H9 (cell line): Measurements from ENCODE around the gene SLC7A5. TPM values are rescaled to one million over a fixed set of nuclear protein-coding genes. Genes with fewer than 3 reads are reported as not detected.

Experiments used
- DNase-seq: peaks from one replicate; pipeline ENCODE4 v3.0.0-alpha.2; 2017
- H2AFZ ChIP-seq: one replicate; pipeline ENCODE4 v1.6.1; 2013; ENCODE audit warnings: mild to moderate bottlenecking, low read length, control low read depth, moderate library complexity
- H2AK5ac ChIP-seq: 2 replicates; pipeline ENCODE4 v1.6.1; 2013; ENCODE audit warnings: low read length, control low read depth, mixed read lengths; ENCODE audit not compliant: insufficient read length
- H2BK120ac ChIP-seq: one replicate; pipeline ENCODE4 v1.6.1; 2013; ENCODE audit warnings: low read depth, mild to moderate bottlenecking, low read length, control low read depth, inconsistent platforms; ENCODE audit not compliant: poor library complexity, severe bottlenecking
- H2BK12ac ChIP-seq: 2 replicates; pipeline ENCODE4 v1.6.1; 2013; ENCODE audit warnings: low read length, control low read depth, mixed read lengths, low read depth; ENCODE audit not compliant: insufficient read length
- H2BK15ac ChIP-seq: 2 replicates; pipeline ENCODE4 v1.6.1; 2013; ENCODE audit warnings: low read depth, low read length, control low read depth
- H2BK20ac ChIP-seq: one replicate; pipeline ENCODE4 v1.6.1; 2013; ENCODE audit warnings: low read depth, mild to moderate bottlenecking, low read length, control low read depth, inconsistent platforms; ENCODE audit not compliant: poor library complexity, severe bottlenecking
- H2BK5ac ChIP-seq: 2 replicates; pipeline ENCODE4 v1.6.1; 2013; ENCODE audit warnings: low read length, control low read depth, mixed read lengths; ENCODE audit not compliant: insufficient read length
- H3K14ac ChIP-seq: 2 replicates; pipeline ENCODE4 v1.6.1; 2013; ENCODE audit warnings: low read length, control low read depth; ENCODE audit not compliant: insufficient read depth
- H3K18ac ChIP-seq: 2 replicates; pipeline ENCODE4 v1.6.1; 2013; ENCODE audit warnings: low read depth, mild to moderate bottlenecking, mixed read lengths, low read length, control low read depth; ENCODE audit not compliant: insufficient read length
- H3K23ac ChIP-seq: 2 replicates; pipeline ENCODE4 v1.6.1; 2013; ENCODE audit warnings: low read length, control low read depth, mixed read lengths, low read depth; ENCODE audit not compliant: insufficient read length
- H3K23me2 ChIP-seq: 2 replicates; pipeline ENCODE4 v1.6.1; 2013; ENCODE audit warnings: low read depth, mild to moderate bottlenecking, mixed read lengths, low read length, control low read depth; ENCODE audit not compliant: insufficient read length, poor library complexity, severe bottlenecking
- H3K27ac ChIP-seq: 2 replicates; pipeline ENCODE4 v1.5.1; 2013; ENCODE audit warnings: low read length, control low read depth, mixed read lengths, low read depth; ENCODE audit not compliant: insufficient read length
- H3K27me3 ChIP-seq: 2 replicates; pipeline ENCODE4 v1.6.1; 2013; ENCODE audit warnings: low read length, control low read depth, inconsistent platforms; ENCODE audit not compliant: insufficient read depth
- H3K4ac ChIP-seq: 2 replicates; pipeline ENCODE4 v1.6.1; 2013; ENCODE audit warnings: low read depth, mild to moderate bottlenecking, control low read depth, inconsistent platforms, low read length, moderate library complexity
- H3K4me1 ChIP-seq: 2 replicates; pipeline ENCODE4 v1.6.1; 2013; ENCODE audit warnings: low read length, control low read depth, inconsistent platforms; ENCODE audit not compliant: insufficient read depth
- H3K4me2 ChIP-seq: 2 replicates; pipeline ENCODE4 v1.6.1; 2013; ENCODE audit warnings: low read length, control low read depth, mixed read lengths; ENCODE audit not compliant: insufficient read length, insufficient read depth
- H3K56ac ChIP-seq: 2 replicates; pipeline ENCODE4 v1.6.1; 2013; ENCODE audit warnings: low read depth, mild to moderate bottlenecking, mixed read lengths, low read length, control low read depth; ENCODE audit not compliant: insufficient read length
- H3K79me1 ChIP-seq: 2 replicates; pipeline ENCODE4 v1.6.1; 2013; ENCODE audit warnings: low read depth, mild to moderate bottlenecking, moderate library complexity, low read length, control low read depth, inconsistent platforms; ENCODE audit not compliant: insufficient read depth, poor library complexity, severe bottlenecking
- H3K79me2 ChIP-seq: 2 replicates; pipeline ENCODE4 v1.6.1; 2013; ENCODE audit warnings: low read length, control low read depth, inconsistent platforms; ENCODE audit not compliant: insufficient read depth
- H3K9ac ChIP-seq: 2 replicates; pipeline ENCODE4 v1.6.1; 2013; ENCODE audit warnings: low read length, control low read depth, mixed read lengths; ENCODE audit not compliant: insufficient read length; ENCODE audit errors: extremely low read depth
- H3K9me3 ChIP-seq: one replicate; pipeline ENCODE4 v1.6.1; 2013; ENCODE audit warnings: low read depth, low read length, inconsistent platforms; ENCODE audit not compliant: control insufficient read depth
- H3T11ph ChIP-seq: one replicate; pipeline ENCODE4 v1.6.1; 2013; ENCODE audit warnings: mild to moderate bottlenecking, low read length, control low read depth, inconsistent platforms
- H4K20me1 ChIP-seq: one replicate; pipeline ENCODE4 v1.6.1; 2013; ENCODE audit not compliant: control insufficient read depth, insufficient read length, insufficient read depth
- H4K5ac ChIP-seq: 2 replicates; pipeline ENCODE4 v1.6.1; 2013; ENCODE audit warnings: low read depth, mild to moderate bottlenecking, mixed read lengths, low read length, control low read depth; ENCODE audit not compliant: insufficient read length
- H4K8ac ChIP-seq: replicated peaks from 2 replicates; pipeline ENCODE4 v1.6.1; 2013; ENCODE audit warnings: low read length, control low read depth, mixed read lengths, low read depth; ENCODE audit not compliant: insufficient read length
- H4K91ac ChIP-seq: 2 replicates; pipeline ENCODE4 v1.6.1; 2013; ENCODE audit warnings: low read depth, mild to moderate bottlenecking, moderate library complexity, mixed read lengths, low read length, control low read depth; ENCODE audit not compliant: insufficient read length
- H3K27ac Mint-ChIP-seq, 3 experiments: 2 replicates in 2 of 3; 3 replicates in 1 of 3; pipeline ENCODE4 v1.8.0; 2020 to 2021; ENCODE audit warnings: mixed read lengths in 3 of 3, mild to moderate bottlenecking in 1 of 3, moderate library complexity in 1 of 3
- H3K27me3 Mint-ChIP-seq: 2 replicates; pipeline ENCODE4 v1.8.0; 2021; ENCODE audit warnings: low read depth, mild to moderate bottlenecking, moderate library complexity, mixed read lengths
- H3K36me3 Mint-ChIP-seq, 3 experiments: 2 replicates in 2 of 3; 3 replicates in 1 of 3; pipeline ENCODE4 v1.8.0; 2020 to 2021; ENCODE audit warnings: low read depth in 3 of 3, mixed read lengths in 3 of 3; ENCODE audit not compliant: insufficient read depth in 1 of 3
- H3K4me1 Mint-ChIP-seq, 2 experiments: 2 replicates each; pipeline ENCODE4 v1.8.0; 2020; ENCODE audit warnings: mixed read lengths in 2 of 2
- H3K4me3 Mint-ChIP-seq, 2 experiments: 2 replicates in 1 of 2; 3 replicates in 1 of 2; pipeline ENCODE4 v1.8.0; 2020 to 2021; ENCODE audit warnings: mild to moderate bottlenecking in 2 of 2, mixed read lengths in 2 of 2, moderate library complexity in 1 of 2
- H3K9me3 Mint-ChIP-seq, 2 experiments: 2 replicates in 1 of 2; 3 replicates in 1 of 2; pipeline ENCODE4 v1.8.0; 2020; ENCODE audit warnings: mild to moderate bottlenecking in 2 of 2, mixed read lengths in 2 of 2, moderate library complexity in 1 of 2
- CTCF ChIP-seq: fragments of 200-600 bp; sonication (generic); conservative IDR thresholded peaks from 3 replicates; pipeline ENCODE4 v1.8.0; 2021; ENCODE audit warnings: antibody characterized with exemption, mild to moderate bottlenecking
- WGBS: extraction: QIAGEN DNeasy Blood & Tissue Kit; methylation state at CpG from one replicate; pipeline ENCODE4 v1.1.7; 2013; ENCODE audit warnings: missing lambda C conversion rate, low lambda C conversion rate, mixed read lengths; ENCODE audit not compliant: insufficient read length; ENCODE audit errors: extremely low coverage; 5-methylcytosine and 5-hydroxymethylcytosine counted together
- total RNA-seq: library from RNA; stranded (reverse); gene quantifications from 2 replicates; pipeline ENCODE4 v1.2.1, GENCODE V29; 2021

The SLC7A5 gene
- total RNA-seq, 1 experiment from 2014 or later, result 217 TPM

DNA sequence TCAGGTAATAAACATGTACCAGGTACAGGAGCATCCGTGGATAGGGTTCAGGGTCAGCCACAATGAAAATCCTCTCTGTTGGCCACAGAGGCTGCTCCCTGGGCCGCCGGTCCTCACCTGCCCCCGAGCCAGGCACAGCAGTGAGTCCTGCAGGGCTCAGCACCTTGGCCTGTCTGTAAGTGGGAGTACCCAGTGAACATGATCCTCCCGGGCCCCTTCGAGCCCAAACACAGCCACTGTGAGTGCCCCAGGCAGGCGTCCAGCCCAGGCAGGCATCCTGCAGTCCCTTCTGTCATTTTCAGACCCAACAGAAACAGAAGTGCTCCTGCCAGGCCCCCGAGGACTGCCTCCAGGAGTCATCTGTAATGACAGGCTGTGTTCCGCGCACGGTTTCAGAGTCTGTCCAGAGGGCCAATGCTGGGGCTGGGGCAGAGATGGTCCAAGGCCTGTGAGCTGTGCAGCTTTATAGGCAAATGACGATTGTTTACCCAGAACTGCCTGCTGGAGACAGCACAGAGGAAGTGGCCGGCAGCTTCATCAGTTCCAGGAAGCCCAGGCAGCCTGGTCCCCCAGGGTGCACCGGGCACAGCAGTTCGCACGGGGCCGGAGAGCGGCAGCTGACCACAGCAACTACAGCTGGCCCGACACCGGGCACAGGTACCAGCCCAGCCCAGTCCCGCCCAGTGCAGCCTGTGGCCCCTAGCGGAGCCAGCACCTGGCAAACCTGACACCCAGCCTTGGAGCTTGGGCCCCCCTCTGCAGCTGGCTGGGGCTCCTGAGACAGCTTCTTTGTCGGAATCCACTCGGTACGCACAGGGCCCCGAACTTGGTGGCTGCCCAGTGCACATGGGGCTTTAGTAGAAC lies 13.2 kb downstream of the SLC7A5 start:
- no peak overlapping the region for H3K4me2 ChIP-seq
- H3K4me1 ChIP-seq, result no peaks in the 10 kb centered on the region; the same call in 1 of the 2 replicates
- H2BK15ac ChIP-seq, result no peak overlapping the region
- no peak overlapping the region for H3T11ph ChIP-seq
- no peak for TF ChIP-seq CTCF
- H4K8ac ChIP-seq, result no peak overlapping the region
- no peak overlapping the region for H2AK5ac ChIP-seq
- H3K27ac ChIP-seq, result no peak overlapping the region
- H2BK5ac ChIP-seq, result no peak overlapping the region
- H3K9me3 Mint-ChIP-seq, result peaks cover 0 to 3% of the 10 kb centered on the region in 2 experiments; a peak in 1 of 5 replicates
- H3K23ac ChIP-seq, result no peak overlapping the region
- H4K5ac ChIP-seq, result no peak overlapping the region
- no peaks in the 10 kb centered on the region for H3K9me3 ChIP-seq
- H3K9ac ChIP-seq, result no peak overlapping the region
- no peak overlapping the region for H4K91ac ChIP-seq
- H3K14ac ChIP-seq, result no peak overlapping the region
- no peaks in the 10 kb centered on the region for H3K27me3 ChIP-seq
- H3K18ac ChIP-seq, result no peak overlapping the region
- no peak overlapping the region for H3K4me3 Mint-ChIP-seq
- H3K27ac Mint-ChIP-seq, result no peak overlapping the region; a peak in 2 of 7 replicates
- peaks cover 20 to 61% (median 32%) of the 10 kb centered on the region in 3 experiments for H3K36me3 Mint-ChIP-seq
- peaks cover 15% of the 10 kb centered on the region for H3K27me3 Mint-ChIP-seq
- H3K56ac ChIP-seq, result no peak overlapping the region
- H3K79me2 ChIP-seq, result peaks cover 6% of the 10 kb centered on the region; the same call in 1 of the 2 replicates
- no CpG with 5 or more reads among the region's 26 CpGs for WGBS
- H2BK120ac ChIP-seq, result no peak overlapping the region
- no peak overlapping the region for H3K4ac ChIP-seq
- H2BK12ac ChIP-seq, result no peak overlapping the region
- no peak for DNase-seq
- no peak overlapping the region for H2AFZ ChIP-seq
- H3K23me2 ChIP-seq, result no peaks in the 10 kb centered on the region
- H3K79me1 ChIP-seq, result peaks cover 2% of the 10 kb centered on the region
- H3K4me1 Mint-ChIP-seq, result peaks cover 24 to 46% of the 10 kb centered on the region in 2 experiments
- H2BK20ac ChIP-seq, result no peak overlapping the region
- no peaks in the 10 kb centered on the region for H4K20me1 ChIP-seq
